Coronary artery (tissue), 2 donors: Measurements from ENCODE around the gene MYOD1.

Experiments
- DNase-seq: peaks from one replicate; pipeline ENCODE4 v3.0.0-alpha.2; 2017; ENCODE audit warnings: low spot score
- H3K27ac ChIP-seq, 2 donors: fragments of 200-600 bp; sonication (generic); one replicate each; pipeline ENCODE4 v1.5.1; 2016 to 2019
- H3K4me3 ChIP-seq: fragments of 200-600 bp; sonication (generic); 2 replicates; pipeline ENCODE4 v1.5.1; 2016; ENCODE audit warnings: mild to moderate bottlenecking, moderate library complexity
- TF ChIP-seq, protein P1 (sequence below): fragments of 200-600 bp; sonication (generic); IDR thresholded peaks from one replicate; pipeline ENCODE4 v1.5.1; 2019; ENCODE audit warnings: antibody characterized with exemption

MYOD1 gene

DNA sequence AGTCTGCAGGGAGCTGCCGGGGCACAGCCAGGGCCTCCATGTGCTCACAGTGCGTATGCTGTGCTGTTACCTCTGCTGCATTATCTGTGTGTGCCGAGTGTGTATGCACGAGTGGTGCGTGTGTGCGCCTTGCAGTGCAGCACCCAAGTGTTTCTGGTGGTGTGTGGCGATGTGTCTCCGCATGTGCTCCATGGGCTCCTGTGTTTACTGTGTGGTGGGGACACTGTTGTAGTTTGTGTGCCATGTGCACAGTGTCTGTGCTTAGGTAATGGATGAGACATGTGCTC is 46.6 kb downstream of the MYOD1 start:
- no peak for DNase-seq
- H3K4me3 ChIP-seq = no peak overlapping the region
- no peak overlapping the region for H3K27ac ChIP-seq
- TF ChIP-seq, protein P1, sequence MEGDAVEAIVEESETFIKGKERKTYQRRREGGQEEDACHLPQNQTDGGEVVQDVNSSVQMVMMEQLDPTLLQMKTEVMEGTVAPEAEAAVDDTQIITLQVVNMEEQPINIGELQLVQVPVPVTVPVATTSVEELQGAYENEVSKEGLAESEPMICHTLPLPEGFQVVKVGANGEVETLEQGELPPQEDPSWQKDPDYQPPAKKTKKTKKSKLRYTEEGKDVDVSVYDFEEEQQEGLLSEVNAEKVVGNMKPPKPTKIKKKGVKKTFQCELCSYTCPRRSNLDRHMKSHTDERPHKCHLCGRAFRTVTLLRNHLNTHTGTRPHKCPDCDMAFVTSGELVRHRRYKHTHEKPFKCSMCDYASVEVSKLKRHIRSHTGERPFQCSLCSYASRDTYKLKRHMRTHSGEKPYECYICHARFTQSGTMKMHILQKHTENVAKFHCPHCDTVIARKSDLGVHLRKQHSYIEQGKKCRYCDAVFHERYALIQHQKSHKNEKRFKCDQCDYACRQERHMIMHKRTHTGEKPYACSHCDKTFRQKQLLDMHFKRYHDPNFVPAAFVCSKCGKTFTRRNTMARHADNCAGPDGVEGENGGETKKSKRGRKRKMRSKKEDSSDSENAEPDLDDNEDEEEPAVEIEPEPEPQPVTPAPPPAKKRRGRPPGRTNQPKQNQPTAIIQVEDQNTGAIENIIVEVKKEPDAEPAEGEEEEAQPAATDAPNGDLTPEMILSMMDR = no peak

DNA sequence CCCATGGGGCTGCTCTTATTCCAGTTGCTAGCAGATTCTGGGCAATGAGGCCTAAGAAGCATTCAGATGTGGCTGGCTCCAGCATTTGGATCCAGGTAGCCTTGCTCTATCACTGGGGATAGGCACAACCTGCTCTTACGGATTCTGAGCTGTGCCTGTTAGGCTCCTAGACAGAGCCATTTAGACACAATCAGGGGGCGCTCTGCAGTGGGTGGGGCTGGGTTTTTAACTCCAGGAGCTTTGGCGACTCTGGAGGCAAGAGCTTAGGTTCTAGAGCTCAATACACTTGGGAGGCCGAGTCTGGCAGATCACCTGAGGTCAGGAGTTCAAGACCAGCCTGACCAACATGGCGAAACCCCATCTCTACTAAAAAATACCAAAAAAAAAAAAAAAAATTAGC is 47.2 kb downstream of the MYOD1 start:
- H3K27ac ChIP-seq = no peak overlapping the region
- no peak overlapping the region for H3K4me3 ChIP-seq
- DNase-seq = no peak
- TF ChIP-seq, protein P1 = no peak

DNA sequence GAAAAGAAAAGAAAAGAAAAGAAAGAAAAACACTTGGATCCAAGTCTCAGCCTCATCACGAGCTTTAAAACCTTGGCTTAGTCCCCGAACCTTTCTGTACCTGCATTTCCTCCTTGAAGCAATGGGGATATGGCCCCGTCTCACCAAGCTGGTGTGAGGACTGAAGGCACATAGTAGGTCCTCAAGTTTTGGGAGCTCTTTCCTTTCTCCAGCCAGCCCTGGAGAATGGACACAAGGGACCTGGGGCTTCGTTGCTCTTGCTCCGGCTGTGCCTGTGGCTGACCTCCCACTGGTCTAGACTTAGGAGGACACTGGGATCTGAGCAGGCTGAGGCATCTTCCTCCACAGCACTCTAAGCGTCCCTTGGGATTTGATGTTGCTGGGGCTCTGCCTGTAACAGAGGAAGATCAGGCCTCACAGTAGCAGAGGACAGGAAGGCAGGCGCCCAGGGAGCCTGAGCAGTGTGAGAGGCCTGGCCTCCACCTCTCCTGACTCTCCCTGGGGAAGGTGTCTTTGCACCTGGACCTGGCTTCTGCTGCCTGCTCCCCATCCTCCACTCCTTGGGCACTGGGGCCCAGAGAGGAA is 48.0 kb downstream of the MYOD1 start:
- Histone ChIP-seq H3K27ac (no peak overlapping the region), H3K4me3 (no peak overlapping the region)
- TF ChIP-seq, protein P1 = no peak
- DNase-seq = no peak

DNA sequence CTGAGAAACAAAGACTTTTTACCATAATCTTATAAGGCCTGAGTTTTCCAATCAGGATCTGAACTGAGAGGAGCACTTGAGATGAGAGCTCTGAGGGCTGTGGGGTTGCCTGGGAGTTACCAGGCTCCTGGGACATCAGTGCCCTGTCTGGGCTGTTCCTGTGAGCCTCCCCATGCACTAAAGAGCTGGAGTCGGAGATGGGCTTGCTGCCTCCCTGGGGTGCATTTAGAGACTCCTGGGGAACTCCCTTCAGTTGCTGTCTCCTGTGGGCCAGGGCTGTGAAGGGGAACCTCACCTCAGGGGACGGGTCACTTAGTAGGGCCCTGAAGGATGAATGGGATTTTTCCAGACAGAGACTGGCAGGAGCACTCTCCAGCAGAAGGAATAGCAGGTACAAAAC is 48.5 kb downstream of the MYOD1 start:
- no peak for DNase-seq
- Histone ChIP-seq H3K4me3 (no peak overlapping the region), H3K27ac (no peak overlapping the region)
- TF ChIP-seq, protein P1 = no peak

DNA sequence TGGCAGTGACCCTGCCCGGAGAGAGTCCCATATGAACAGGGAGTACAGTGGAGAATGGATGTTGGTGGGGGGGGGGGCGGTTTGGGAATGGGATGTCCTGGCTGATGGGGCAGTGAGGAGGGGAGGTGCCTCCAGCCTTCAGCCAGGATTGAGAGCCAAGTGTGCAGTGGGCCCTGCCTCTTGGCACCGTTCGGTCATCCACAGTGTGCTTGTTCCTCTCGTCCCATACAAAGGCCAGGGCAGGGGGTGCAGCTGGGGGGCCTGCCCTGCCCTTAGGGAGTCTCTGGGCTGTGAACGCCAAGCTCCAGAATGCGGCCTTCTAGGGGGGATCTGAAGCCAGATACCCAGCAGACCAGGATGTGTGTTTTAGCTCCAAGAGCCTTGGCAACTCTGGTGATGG is 49.2 kb downstream of the MYOD1 start:
- DNase-seq = no peak
- TF ChIP-seq, protein P1 = no peak
- H3K27ac ChIP-seq = no peak overlapping the region

DNA sequence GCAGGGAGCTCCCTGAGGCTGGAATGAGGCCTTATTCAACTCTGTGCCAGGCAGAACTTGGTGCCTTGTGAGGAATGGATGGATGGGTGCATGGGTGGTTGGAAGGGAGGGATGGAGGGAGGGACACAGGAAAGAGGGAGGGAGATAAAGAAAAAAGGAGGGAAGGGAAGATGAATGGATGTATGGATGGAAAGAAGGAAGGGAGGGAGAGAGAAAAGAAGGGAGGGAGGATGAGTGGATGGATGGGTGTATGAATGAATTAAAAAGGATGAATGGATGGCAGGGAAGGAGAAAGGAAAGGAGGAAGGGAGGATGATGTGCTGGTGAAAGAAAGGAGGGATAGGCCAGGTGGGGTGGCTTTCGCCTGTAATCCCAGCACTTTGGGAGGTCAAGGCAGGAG is 49.8 kb downstream of the MYOD1 start:
- TF ChIP-seq, protein P1 = no peak
- H3K27ac ChIP-seq = no peak overlapping the region
- no peak for DNase-seq
- no peak overlapping the region for H3K4me3 ChIP-seq

More for the DNA sequence above, 49.2 kb downstream of the MYOD1 start:
- H3K4me3 ChIP-seq = no peak overlapping the region

DNA sequence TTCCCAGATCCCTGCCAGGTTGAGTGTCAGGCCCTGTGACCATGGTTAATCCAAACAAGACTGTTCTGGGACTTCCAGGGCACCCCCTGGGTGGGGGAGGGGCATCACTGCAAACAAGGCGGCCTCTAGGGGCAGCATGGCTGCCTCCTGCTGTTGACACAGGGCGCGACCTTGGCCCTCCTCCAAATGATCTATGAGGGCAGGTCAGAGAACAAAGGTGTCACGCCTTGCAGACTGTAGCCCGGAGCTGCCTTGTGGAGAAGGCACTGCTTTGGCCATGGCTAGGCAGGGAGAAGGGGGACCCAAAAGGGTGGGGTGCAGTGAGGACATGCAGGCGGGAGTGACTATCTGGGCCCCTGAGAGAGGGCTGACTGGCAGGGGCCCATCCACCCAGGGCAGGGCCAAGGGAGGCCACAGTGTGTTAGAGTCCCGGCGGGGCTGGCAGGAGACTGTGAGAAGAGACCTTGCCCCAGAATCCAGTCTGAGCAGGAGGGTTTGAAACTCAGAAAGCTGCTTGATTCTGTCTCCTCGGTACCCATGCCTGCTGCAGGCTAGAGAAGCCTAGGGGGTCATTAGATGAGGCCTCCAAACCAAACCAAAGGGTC is 50.8 kb downstream of the MYOD1 start:
- DNase-seq = no peak

More for the DNA sequence above, 50.8 kb downstream of the MYOD1 start:
- TF ChIP-seq, protein P1 = no peak
- Histone ChIP-seq H3K27ac (no peak overlapping the region), H3K4me3 (no peak overlapping the region)
